ENCODE measurements around the gene RGS17. TPM values are rescaled to one million over a fixed set of nuclear protein-coding genes. Genes with fewer than 3 reads are reported as not detected.

Gene RGS17
- total and polyA plus RNA-seq, 2 of the 13 experiments (the other 11 are each of a cell fraction or from before 2014, with no cell fraction given), result 0.04 TPM; not detected in 1

DNA sequence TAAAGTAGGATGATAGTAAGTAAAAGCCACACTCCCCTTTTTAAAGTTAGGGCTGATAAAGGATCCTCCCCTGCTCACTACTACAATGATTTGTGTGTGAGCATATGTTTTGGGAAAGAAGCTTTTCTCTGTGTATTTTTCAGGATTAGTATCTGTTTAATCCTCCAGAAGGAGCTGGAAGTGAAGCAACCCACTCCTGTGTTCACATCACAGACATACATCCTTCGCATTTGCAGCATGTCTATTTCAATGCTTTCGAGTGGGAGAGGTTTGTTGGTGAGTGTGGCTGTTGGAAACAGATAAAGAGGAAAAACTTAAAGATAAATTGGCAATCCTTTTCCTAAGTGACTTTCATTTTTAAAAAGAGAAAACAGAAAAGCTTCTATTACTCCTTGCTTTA lies 31.6 kb upstream of the RGS17 start:
- no peak for FAIRE-seq
- no peak overlapping the region for H2AFZ ChIP-seq (ENCODE audit: low read length)
- peaks cover 4% of the 10 kb centered on the region for H3K4me1 ChIP-seq (ENCODE audit: insufficient read depth, low read length)
- no peaks in the 10 kb centered on the region for H3K79me2 ChIP-seq (ENCODE audit: insufficient read depth, low read length)
- H3K36me3 ChIP-seq (replicated peaks in 1 of 2; ENCODE audit: control insufficient read depth in 1 of 2, insufficient read depth in 2 of 2, low read length in 2 of 2), result no peaks in the 10 kb centered on the region
- DNase-seq (ENCODE audit: low spot score), result no peak
- no peak overlapping the region for H3K4me2 ChIP-seq (ENCODE audit: low read depth, low read length)
- ChIA-PET CTCF (ENCODE audit: low intra/inter-chr PET ratio, low total read pairs) (no interaction called here), POLR2A (no interaction called here)
- ATAC-seq, result no peak
- no peak overlapping the region for H3K4me3 ChIP-seq (replicated peaks in 1 of 3; ENCODE audit: insufficient read depth in 1 of 3, low read depth in 2 of 3, low read length in 3 of 3)
- H3K27me3 ChIP-seq (ENCODE audit: control insufficient read depth in 1 of 2, insufficient read depth in 2 of 2, low read length in 2 of 2), result no peaks in the 10 kb centered on the region
- 1% methylated on average over 2 of the region's 2 CpGs for WGBS (ENCODE audit: low lambda C conversion rate)
- no peak overlapping the region for H3K9ac ChIP-seq (ENCODE audit: insufficient read depth, low read depth, low read length)
- in situ Hi-C loops (cut with HindIII; ENCODE audit: extremely low pct_ligation_motif_present, low pct_unique_long_range_greater_than_20kb) (no loop called here), intact Hi-C loops (cut with micrococcal nuclease; ENCODE audit: unreplicated experiment) (no loop called here)
- no peak overlapping the region for H3K27ac ChIP-seq (ENCODE audit: extremely low read length, insufficient read depth, low read length)
- TF ChIP-seq NFYC (CRISPR knock-in tag; IDR thresholded peaks at IDR 0.05), result no peak
- H3K9me3 ChIP-seq (ENCODE audit: low read length), result no peaks in the 10 kb centered on the region
- BruUV-seq (replicated peaks), result no TSS peak
- no peaks in the 10 kb centered on the region for H4K20me1 ChIP-seq (ENCODE audit: insufficient read depth, low read length)

DNA sequence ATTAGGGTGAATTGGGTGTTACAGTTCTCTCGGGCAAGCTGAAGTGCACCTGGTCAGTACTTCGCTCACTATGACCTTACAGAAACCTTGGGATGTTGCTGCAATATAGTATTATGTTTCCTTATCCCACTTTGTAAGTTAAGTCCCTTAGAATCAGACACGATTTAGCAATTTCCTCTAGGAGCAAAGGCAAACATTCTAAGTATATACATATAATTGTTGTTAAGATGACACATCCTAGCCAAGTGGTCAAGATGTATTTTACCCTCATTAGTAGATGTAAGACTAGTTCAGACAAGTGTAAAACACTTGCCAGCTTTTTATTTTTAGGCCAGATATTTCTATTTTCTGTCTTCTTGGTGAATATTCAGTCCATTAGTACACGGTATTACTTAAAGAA lies 31.1 kb upstream of the RGS17 start:
- TF ChIP-seq, protein P1, sequence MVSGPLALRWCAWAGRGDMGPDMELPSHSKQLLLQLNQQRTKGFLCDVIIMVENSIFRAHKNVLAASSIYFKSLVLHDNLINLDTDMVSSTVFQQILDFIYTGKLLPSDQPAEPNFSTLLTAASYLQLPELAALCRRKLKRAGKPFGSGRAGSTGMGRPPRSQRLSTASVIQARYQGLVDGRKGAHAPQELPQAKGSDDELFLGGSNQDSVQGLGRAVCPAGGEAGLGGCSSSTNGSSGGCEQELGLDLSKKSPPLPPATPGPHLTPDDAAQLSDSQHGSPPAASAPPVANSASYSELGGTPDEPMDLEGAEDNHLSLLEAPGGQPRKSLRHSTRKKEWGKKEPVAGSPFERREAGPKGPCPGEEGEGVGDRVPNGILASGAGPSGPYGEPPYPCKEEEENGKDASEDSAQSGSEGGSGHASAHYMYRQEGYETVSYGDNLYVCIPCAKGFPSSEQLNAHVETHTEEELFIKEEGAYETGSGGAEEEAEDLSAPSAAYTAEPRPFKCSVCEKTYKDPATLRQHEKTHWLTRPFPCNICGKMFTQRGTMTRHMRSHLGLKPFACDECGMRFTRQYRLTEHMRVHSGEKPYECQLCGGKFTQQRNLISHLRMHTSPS (CRISPR knock-in tag; IDR thresholded peaks at IDR 0.05; ENCODE audit: low read depth), result no peak
- Histone ChIP-seq H3K27ac (ENCODE audit: extremely low read length, insufficient read depth, low read length) (no peak overlapping the region), H3K9me3 (ENCODE audit: low read length) (no peaks in the 10 kb centered on the region), H3K79me2 (ENCODE audit: insufficient read depth, low read length) (no peaks in the 10 kb centered on the region), H3K4me3 (replicated peaks in 1 of 3; ENCODE audit: insufficient read depth in 1 of 3, low read depth in 2 of 3, low read length in 3 of 3) (no peak overlapping the region), H3K9ac (ENCODE audit: insufficient read depth, low read depth, low read length) (no peak overlapping the region), H4K20me1 (ENCODE audit: insufficient read depth, low read length) (no peaks in the 10 kb centered on the region), H2AFZ (ENCODE audit: low read length) (no peak overlapping the region), H3K4me2 (ENCODE audit: low read depth, low read length) (no peak overlapping the region), H3K36me3 (replicated peaks in 1 of 2; ENCODE audit: control insufficient read depth in 1 of 2, insufficient read depth in 2 of 2, low read length in 2 of 2) (no peaks in the 10 kb centered on the region), H3K4me1 (ENCODE audit: insufficient read depth, low read length) (no peaks in the 10 kb centered on the region), H3K27me3 (ENCODE audit: control insufficient read depth in 1 of 2, insufficient read depth in 2 of 2, low read length in 2 of 2) (no peaks in the 10 kb centered on the region)
- intact Hi-C loops (cut with micrococcal nuclease; ENCODE audit: unreplicated experiment), result no loop called here
- no TSS peak for BruUV-seq (replicated peaks)
- FAIRE-seq (no peak), ATAC-seq (no peak), DNase-seq (ENCODE audit: low spot score) (no peak)
- ChIA-PET CTCF (ENCODE audit: low intra/inter-chr PET ratio, low total read pairs) (no interaction called here), POLR2A (no interaction called here)
- 3% methylated on average over 4 of the region's 4 CpGs for WGBS (ENCODE audit: low lambda C conversion rate)
- in situ Hi-C loops (cut with HindIII; ENCODE audit: extremely low pct_ligation_motif_present, low pct_unique_long_range_greater_than_20kb), result no loop called here
